ENCODE results near the gene APBB1IP.
"Not testable (repeated sequence)": the region's sequence is repeated elsewhere in the genome, so short reads cannot be mapped to it uniquely, and the experiment has no call there.

Gene APBB1IP

GRCh38 chr10:26573674-26574073, 135.5 kb downstream of the APBB1IP start:
- no peak for TF ChIP-seq CTCF (conservative IDR thresholded peaks at IDR 0.05; ENCODE audit: low read depth, low read length)
- DNase-seq (ENCODE audit: low read depth) = no peak
- H3K4me3 ChIP-seq (ENCODE audit: low read depth, low read length) = no peak overlapping the region

- no peak overlapping the region for H3K4me3 ChIP-seq (ENCODE audit: low read depth, low read length)
- TF ChIP-seq CTCF (conservative IDR thresholded peaks at IDR 0.05; ENCODE audit: low read depth, low read length) = no peak
- DNase-seq (ENCODE audit: low read depth) = no peak
Measured at GRCh38 chr10:26574783-26575182, 136.6 kb downstream of the APBB1IP start.

GRCh38 chr10:26578371-26578770, 140.2 kb downstream of the APBB1IP start:
- DNase-seq (ENCODE audit: low read depth); H3K4me3 ChIP-seq (ENCODE audit: low read depth, low read length): not testable (repeated sequence)

GRCh38 chr10:26579256-26580063, 141.3 kb downstream of the APBB1IP start:
- H3K4me3 ChIP-seq (ENCODE audit: low read depth, low read length) = no peak overlapping the region
- TF ChIP-seq CTCF (conservative IDR thresholded peaks at IDR 0.05; ENCODE audit: low read depth, low read length) = no peak
- no peak for DNase-seq (ENCODE audit: low read depth)

- TF ChIP-seq CTCF (conservative IDR thresholded peaks at IDR 0.05; ENCODE audit: low read depth, low read length) = no peak
- no peak overlapping the region for H3K4me3 ChIP-seq (ENCODE audit: low read depth, low read length)
- DNase-seq (ENCODE audit: low read depth) = no peak
Measured at GRCh38 chr10:26586211-26586610, 148.1 kb downstream of the APBB1IP start.

- H3K4me3 ChIP-seq (ENCODE audit: low read depth, low read length) = no peak overlapping the region
- TF ChIP-seq CTCF (conservative IDR thresholded peaks at IDR 0.05; ENCODE audit: low read depth, low read length) = no peak
- DNase-seq (ENCODE audit: low read depth) = no peak
Measured at GRCh38 chr10:26588611-26589010, 150.5 kb downstream of the APBB1IP start.

GRCh38 chr10:26589813-26590212, 151.7 kb downstream of the APBB1IP start:
- not testable (repeated sequence) for H3K4me3 ChIP-seq (ENCODE audit: low read depth, low read length); DNase-seq (ENCODE audit: low read depth)

- no peak overlapping the region for H3K4me3 ChIP-seq (ENCODE audit: low read depth, low read length)
- DNase-seq (ENCODE audit: low read depth) = no peak
- no peak for TF ChIP-seq CTCF (conservative IDR thresholded peaks at IDR 0.05; ENCODE audit: low read depth, low read length)
Measured at GRCh38 chr10:26593896-26594295, 155.8 kb downstream of the APBB1IP start.

GRCh38 chr10:26603283-26603682, 165.1 kb downstream of the APBB1IP start:
- not testable (repeated sequence) for H3K4me3 ChIP-seq (ENCODE audit: low read depth, low read length); DNase-seq (ENCODE audit: low read depth)

GRCh38 chr10:26604320-26605093, 166.4 kb downstream of the APBB1IP start:
- not testable (repeated sequence) for H3K4me3 ChIP-seq (ENCODE audit: low read depth, low read length); DNase-seq (ENCODE audit: low read depth)

Data from choroid plexus epithelial cell (primary cell).